ENCODE measurements around the gene PDXP.

DNA sequence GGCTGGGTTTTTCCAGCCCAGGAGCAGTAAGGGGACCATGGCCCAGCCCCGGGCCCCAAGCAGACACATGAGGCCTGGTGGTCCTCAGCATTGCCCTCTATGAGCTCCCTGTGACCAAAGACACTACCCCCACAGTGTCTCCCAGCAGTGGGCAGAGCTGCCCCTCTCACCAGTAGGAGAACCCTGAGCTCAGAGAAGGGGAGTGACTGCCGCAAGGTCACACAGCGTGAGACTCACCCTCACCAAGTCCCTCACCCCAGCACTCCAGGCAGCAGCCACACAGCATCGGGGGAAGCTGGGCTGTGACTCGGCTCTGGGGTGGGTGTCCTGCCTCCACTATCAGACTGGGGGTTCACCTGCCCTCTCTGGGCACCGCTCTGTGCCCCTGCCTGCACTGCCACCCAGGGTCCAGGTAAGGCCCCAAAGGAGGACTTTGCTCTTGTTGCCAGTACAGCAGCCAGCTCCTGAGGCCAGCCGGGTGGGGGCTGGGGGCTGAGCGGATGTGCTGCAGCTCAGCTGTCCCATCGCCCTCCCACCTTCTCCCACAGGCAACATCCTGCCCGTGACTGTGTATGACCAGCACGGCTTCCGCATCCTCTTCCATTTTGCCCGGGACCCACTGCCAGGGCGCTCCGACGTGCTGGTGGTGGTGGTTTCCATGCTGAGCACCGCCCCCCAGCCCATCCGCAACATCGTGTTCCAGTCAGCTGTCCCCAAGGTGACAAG, 26.9 kb upstream of the PDXP start:
- no peak for TF ChIP-seq POLR2A (IDR thresholded peaks at IDR 0.05)
- TF ChIP-seq, protein P1, sequence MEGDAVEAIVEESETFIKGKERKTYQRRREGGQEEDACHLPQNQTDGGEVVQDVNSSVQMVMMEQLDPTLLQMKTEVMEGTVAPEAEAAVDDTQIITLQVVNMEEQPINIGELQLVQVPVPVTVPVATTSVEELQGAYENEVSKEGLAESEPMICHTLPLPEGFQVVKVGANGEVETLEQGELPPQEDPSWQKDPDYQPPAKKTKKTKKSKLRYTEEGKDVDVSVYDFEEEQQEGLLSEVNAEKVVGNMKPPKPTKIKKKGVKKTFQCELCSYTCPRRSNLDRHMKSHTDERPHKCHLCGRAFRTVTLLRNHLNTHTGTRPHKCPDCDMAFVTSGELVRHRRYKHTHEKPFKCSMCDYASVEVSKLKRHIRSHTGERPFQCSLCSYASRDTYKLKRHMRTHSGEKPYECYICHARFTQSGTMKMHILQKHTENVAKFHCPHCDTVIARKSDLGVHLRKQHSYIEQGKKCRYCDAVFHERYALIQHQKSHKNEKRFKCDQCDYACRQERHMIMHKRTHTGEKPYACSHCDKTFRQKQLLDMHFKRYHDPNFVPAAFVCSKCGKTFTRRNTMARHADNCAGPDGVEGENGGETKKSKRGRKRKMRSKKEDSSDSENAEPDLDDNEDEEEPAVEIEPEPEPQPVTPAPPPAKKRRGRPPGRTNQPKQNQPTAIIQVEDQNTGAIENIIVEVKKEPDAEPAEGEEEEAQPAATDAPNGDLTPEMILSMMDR (IDR thresholded peaks at IDR 0.05), result no peak
